Esophagus muscularis mucosa (tissue), 4 donors: ENCODE measurements around the gene SYNE1. TPM values are rescaled to one million over a fixed set of nuclear protein-coding genes. Genes with fewer than 3 reads are reported as not detected.
A peak's percentile ranks its signal among the peaks of the same experiment; 100 is the strongest.

Experiments used
- DNase-seq: peaks from one replicate; pipeline ENCODE4 v3.0.0-alpha.2; 2017; ENCODE audit errors: extremely low spot score
- H3K27ac ChIP-seq, 4 donors: fragments of 200-600 bp; sonication (generic); replicated peaks in 1 of 4; 1 replicate in 3 of 4; 2 replicates in 1 of 4; pipeline ENCODE4 v1.5.1; 2016 to 2019; ENCODE audit warnings: mild to moderate bottlenecking in 1 of 4
- H3K27me3 ChIP-seq, 4 donors: fragments of 200-600 bp; sonication (generic); one replicate each; pipeline versions ENCODE4 v1.5.1 to v1.6.0; 2016 to 2019
- H3K36me3 ChIP-seq, 4 donors: fragments of 200-600 bp; sonication (generic); one replicate each; pipeline ENCODE4 v1.5.1; 2016 to 2019
- H3K4me1 ChIP-seq, 4 donors: fragments of 200-600 bp; sonication (generic); one replicate each; pipeline ENCODE4 v1.5.1; 2016 to 2019
- H3K4me3 ChIP-seq, 4 donors: fragments of 200-600 bp; sonication (generic); 1 replicate in 2 of 4; 2 replicates in 2 of 4; pipeline ENCODE4 v1.5.1; 2016 to 2019; ENCODE audit warnings: mild to moderate bottlenecking in 4 of 4, moderate library complexity in 1 of 4
- H3K9me3 ChIP-seq, 4 donors: fragments of 200-600 bp; sonication (generic); 1 replicate in 3 of 4; 2 replicates in 1 of 4; pipeline ENCODE4 v1.5.1; 2016 to 2019
- EP300 ChIP-seq: sonication (generic); formaldehyde crosslinking; IDR thresholded peaks from one replicate; pipeline ENCODE4 v1.6.1; 2017; ENCODE audit warnings: antibody characterized with exemption
- POLR2A ChIP-seq: fragments of 450-650 bp; IDR thresholded peaks from one replicate; pipeline ENCODE4 v1.6.1; 2017; ENCODE audit warnings: antibody characterized with exemption, moderate library complexity, mild to moderate bottlenecking, low read depth
- POLR2AphosphoS5 ChIP-seq, 2 donors: sonication (generic); formaldehyde crosslinking; IDR thresholded peaks; one replicate each; pipeline ENCODE4 v1.6.1; 2017; ENCODE audit warnings: antibody characterized with exemption in 2 of 2
- WGBS: methylation state at CpG from one replicate; pipeline ENCODE4 v1.1.5; 2018; 5-methylcytosine and 5-hydroxymethylcytosine counted together
- intact Hi-C: fragments of 100-400 bp; cut with DNase I; formaldehyde crosslinking; loops from one replicate; pipeline ENCODE4 v1.15.1; 2023
- total RNA-seq, 4 donors: library from RNA; depleted of rRNA; stranded (reverse); fragments of >200 nt; gene quantifications; one replicate each; pipeline versions ENCODE4 v1.1.0 to v1.2.1, GENCODE V29; 2016
- TF ChIP-seq, protein P1 (sequence below), 3 experiments: fragments of 200-600 bp in 2 of 3; fragments of 450-650 bp in 1 of 3; sonication (generic) in 2 of 3; IDR thresholded peaks; one replicate each; pipeline ENCODE4 v1.5.1; 2017 to 2019; ENCODE audit warnings: antibody characterized with exemption in 3 of 3, mild to moderate bottlenecking in 2 of 3, moderate library complexity in 1 of 3

The SYNE1 gene
- total RNA-seq, 4 donors from 2014 or later, result 151 to 196 (median 170) TPM

DNA sequence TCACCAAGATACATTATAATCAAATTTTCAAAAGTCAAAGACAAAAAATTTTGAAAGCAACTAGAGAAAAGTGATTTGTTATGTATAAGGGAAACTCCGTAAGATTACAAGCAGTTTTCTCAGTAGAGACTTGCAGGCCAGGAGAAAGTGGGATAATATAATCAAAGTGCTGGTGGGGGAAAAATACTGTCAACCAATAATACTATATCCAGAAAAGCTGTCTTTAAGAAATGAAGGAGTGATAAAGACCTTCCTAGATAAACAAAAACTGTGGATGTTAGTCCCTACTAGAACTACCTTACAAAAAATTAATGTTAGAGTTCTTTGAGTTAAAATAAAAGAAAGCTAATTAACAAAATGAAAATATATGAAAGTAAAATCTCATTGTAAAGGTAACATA is 79.7 kb downstream of the SYNE1 start:
- TF ChIP-seq POLR2AphosphoS5 (IDR thresholded peaks at IDR 0.05), result no peak
- TF ChIP-seq, protein P1, sequence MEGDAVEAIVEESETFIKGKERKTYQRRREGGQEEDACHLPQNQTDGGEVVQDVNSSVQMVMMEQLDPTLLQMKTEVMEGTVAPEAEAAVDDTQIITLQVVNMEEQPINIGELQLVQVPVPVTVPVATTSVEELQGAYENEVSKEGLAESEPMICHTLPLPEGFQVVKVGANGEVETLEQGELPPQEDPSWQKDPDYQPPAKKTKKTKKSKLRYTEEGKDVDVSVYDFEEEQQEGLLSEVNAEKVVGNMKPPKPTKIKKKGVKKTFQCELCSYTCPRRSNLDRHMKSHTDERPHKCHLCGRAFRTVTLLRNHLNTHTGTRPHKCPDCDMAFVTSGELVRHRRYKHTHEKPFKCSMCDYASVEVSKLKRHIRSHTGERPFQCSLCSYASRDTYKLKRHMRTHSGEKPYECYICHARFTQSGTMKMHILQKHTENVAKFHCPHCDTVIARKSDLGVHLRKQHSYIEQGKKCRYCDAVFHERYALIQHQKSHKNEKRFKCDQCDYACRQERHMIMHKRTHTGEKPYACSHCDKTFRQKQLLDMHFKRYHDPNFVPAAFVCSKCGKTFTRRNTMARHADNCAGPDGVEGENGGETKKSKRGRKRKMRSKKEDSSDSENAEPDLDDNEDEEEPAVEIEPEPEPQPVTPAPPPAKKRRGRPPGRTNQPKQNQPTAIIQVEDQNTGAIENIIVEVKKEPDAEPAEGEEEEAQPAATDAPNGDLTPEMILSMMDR (IDR thresholded peaks at IDR 0.05), result no peak
- TF ChIP-seq EP300, result no peak
- no peak for TF ChIP-seq POLR2A
- Histone ChIP-seq H3K4me1 (peaks cover 0 to 3% (median 0%) of the 10 kb centered on the region in 4 donors), H3K27me3 (no peaks in the 10 kb centered on the region), H3K9me3 (peaks cover 0 to 15% (median 0%) of the 10 kb centered on the region in 4 donors), H3K27ac (no peak overlapping the region), H3K4me3 (no peak overlapping the region), H3K36me3 (no peaks in the 10 kb centered on the region)
- no peak for DNase-seq
- intact Hi-C loops, result no loop called here
- WGBS, result 97% methylated on average over 1 of the region's 1 CpG

DNA sequence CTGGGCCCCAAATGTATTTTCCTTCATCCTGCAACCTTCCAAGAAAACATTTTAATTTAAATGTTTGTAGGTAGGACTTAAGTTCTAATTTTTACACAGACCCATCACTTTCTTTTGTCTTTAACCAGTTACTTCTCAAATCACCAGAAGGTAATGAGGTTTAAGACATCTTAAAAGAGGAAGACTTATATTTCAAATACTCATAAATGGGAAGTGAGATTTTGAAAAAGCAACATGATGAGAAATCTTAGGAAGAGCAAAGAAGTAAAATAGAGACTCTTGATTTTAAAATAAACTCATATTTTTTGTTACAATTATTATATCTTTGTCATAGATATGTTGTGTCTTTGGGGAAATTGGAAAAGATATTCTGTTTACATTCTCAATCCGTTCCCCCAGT is 82.3 kb downstream of the SYNE1 start:
- TF ChIP-seq POLR2AphosphoS5 (IDR thresholded peaks at IDR 0.05) (no peak), EP300 (no peak)
- Histone ChIP-seq H3K4me1 (peaks cover 0 to 3% (median 0%) of the 10 kb centered on the region in 4 donors), H3K36me3 (no peaks in the 10 kb centered on the region), H3K9me3 (peaks cover 0 to 15% (median 0%) of the 10 kb centered on the region in 4 donors), H3K4me3 (no peak overlapping the region), H3K27me3 (no peaks in the 10 kb centered on the region), H3K27ac (no peak overlapping the region)
- 92% methylated on average over 1 of the region's 1 CpG for WGBS
- no peak for DNase-seq
- intact Hi-C loops, result loop anchor here (5.0 kb wide), 1 partner anchor 92 kb away; no protein-coding TSS in a partner anchor

DNA sequence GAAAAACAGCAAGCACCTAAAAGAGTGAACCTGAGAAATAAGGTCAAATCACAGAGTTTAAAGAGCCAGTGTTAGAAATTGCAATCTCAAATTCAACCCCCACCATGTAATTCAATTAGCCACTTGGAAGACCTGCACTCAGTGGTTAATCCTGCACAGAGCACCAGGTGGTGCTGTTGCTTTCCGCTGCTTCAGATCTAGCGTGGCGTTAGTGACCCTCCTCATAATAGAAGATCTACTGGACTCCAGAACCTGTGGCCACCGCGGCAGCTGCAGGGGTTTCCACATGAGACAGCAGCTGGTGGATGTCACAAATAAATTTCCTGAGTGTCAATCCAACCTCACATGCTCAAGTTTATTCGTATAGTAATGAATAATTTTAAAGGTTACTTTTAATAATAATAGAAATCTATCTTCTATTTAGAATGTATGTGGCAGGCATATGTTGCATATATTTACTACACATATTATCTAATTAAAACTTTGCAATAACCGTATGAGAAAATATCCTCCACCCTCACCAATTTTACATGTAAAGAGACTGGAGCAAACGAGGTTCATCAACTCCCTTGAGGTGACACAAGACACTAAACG is 84.4 kb downstream of the SYNE1 start:
- no peak overlapping the region for H3K27ac ChIP-seq
- no peaks in the 10 kb centered on the region for H3K36me3 ChIP-seq
- intact Hi-C loops, result loop anchor here (2.0 to 5.0 kb wide), 2 partner anchors 95 to 118 kb away; no protein-coding TSS in a partner anchor
- peaks cover 0 to 3% (median 0%) of the 10 kb centered on the region in 4 donors for H3K4me1 ChIP-seq
- peak in 1 of 2 donors; percentile 10 for TF ChIP-seq POLR2AphosphoS5 (IDR thresholded peaks at IDR 0.05)
- no peak for TF ChIP-seq EP300
- TF ChIP-seq, protein P1 (IDR thresholded peaks at IDR 0.05), result peak; percentile 79 to 91 (median 89)
- H3K9me3 ChIP-seq, result peaks cover 0 to 9% (median 0%) of the 10 kb centered on the region in 4 donors
- no peaks in the 10 kb centered on the region for H3K27me3 ChIP-seq
- no peak overlapping the region for H3K4me3 ChIP-seq
- DNase-seq, result no peak
- WGBS, result 31% methylated on average over 9 of the region's 9 CpGs

DNA sequence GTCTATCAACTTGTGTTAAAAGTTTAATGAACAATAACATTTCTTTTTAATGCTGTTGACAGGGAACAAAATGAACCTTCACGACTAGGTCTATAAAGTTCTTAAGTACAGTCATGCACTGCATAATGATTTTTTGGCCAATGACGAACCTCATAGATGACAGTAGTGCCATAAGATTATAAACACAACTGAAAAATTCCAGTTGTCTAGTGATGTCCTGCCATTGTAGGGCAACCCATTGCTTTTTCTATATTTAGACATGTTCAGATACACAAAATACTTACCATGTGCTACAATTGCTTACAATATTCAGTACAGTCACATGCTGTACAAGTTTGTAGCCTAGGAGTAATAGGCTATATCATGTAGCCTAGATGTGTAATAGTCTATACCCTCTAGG is 93.6 kb downstream of the SYNE1 start:
- H3K4me1 ChIP-seq, result no peaks in the 10 kb centered on the region
- no peaks in the 10 kb centered on the region for H3K27me3 ChIP-seq
- no peaks in the 10 kb centered on the region for H3K9me3 ChIP-seq
- H3K27ac ChIP-seq, result no peak overlapping the region
- intact Hi-C loops, result no loop called here
- 83% methylated on average over 2 of the region's 2 CpGs for WGBS
- H3K36me3 ChIP-seq, result no peaks in the 10 kb centered on the region
- no peak for TF ChIP-seq POLR2A
- TF ChIP-seq POLR2AphosphoS5 (IDR thresholded peaks at IDR 0.05), result no peak
- TF ChIP-seq EP300, result no peak
- TF ChIP-seq, protein P1 (IDR thresholded peaks at IDR 0.05), result no peak
- no peak overlapping the region for H3K4me3 ChIP-seq
- no peak for DNase-seq

DNA sequence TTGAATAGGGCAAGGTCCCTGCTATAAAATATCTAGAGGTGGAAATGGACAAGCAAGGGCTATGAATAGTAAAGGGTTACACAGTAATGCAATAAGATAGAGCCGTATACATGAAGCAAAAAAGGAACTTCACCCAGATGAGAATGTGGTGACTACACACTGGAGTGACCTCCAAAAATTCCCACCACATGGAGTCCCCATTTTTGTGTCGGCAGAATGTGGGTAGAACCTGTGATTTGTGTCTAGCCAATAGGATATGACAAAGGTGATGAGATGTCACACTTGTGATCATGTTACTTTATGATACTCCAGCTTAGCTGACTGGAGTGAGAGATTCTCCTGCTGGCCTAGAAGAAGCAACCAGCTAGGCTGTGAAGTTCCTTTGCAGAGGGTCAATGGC is 96.8 kb downstream of the SYNE1 start:
- DNase-seq, result no peak
- Histone ChIP-seq H3K9me3 (no peaks in the 10 kb centered on the region), H3K27me3 (no peaks in the 10 kb centered on the region), H3K27ac (no peak overlapping the region), H3K4me1 (no peaks in the 10 kb centered on the region), H3K36me3 (no peaks in the 10 kb centered on the region), H3K4me3 (no peak overlapping the region)
- 79% methylated on average over 2 of the region's 2 CpGs for WGBS
- intact Hi-C loops, result no loop called here
- TF ChIP-seq POLR2A (no peak), EP300 (no peak), POLR2AphosphoS5 (IDR thresholded peaks at IDR 0.05) (no peak)
- TF ChIP-seq, protein P1 (IDR thresholded peaks at IDR 0.05), result no peak
